GM23248 (cell line): ENCODE measurements around the gene HAGHL.

Source experiments
- EZH2 ChIP-seq: fragments of 200-600 bp; sonication (generic); IDR thresholded peaks from 2 replicates; pipeline ENCODE4 v1.6.1; 2018; ENCODE audit warnings: antibody characterized with exemption, mild to moderate bottlenecking; ENCODE audit not compliant: insufficient read depth, poor library complexity, severe bottlenecking
- EZH2phosphoT487 ChIP-seq: fragments of 200-600 bp; sonication (generic); IDR thresholded peaks from 2 replicates; pipeline ENCODE4 v1.6.1; 2018; ENCODE audit warnings: antibody characterized with exemption, moderate library complexity, mild to moderate bottlenecking, low read depth; ENCODE audit not compliant: insufficient read depth

DNA sequence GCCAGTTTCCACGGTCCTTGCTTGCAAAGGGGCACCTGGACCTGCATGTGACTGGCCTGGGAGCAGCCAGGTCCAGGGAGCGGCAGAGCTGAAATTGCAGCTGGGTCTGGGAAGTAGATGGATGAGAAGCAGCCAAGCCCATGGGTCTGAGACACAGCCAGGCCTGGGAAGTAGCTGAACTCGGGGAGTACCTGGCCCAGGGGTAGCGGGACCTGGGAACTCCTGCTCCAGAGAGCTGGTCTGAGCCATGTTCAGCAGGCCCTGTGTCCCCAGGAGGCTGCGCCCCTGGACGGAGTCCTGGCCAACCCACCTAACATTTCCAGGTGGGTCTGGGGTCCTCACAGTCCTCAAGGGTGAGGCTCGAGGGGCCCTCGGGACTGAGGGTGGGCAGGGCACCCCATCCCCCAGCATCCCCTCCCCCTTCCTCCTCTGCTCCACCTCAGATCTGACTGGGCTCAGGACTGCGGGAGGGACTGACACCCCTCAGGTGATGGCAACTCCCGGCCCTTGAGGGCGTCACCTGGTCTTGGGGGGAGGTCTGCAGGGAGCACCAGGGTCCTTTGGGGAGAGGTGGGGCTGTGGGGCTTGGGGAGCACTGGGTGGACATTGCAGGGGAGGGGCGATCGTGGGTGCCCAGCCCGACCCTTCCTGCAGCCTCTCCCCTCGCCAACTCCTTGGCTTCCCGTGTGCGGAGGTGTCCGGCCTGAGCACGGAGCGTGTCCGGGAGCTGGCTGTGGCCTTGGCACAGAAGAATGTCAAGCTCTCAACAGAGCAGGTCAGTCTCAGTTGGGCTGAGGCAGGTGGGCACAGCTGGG lies 36.7 kb downstream of the HAGHL start:
- TF ChIP-seq EZH2 = no peak
- no peak for TF ChIP-seq EZH2phosphoT487
